Measurements from ENCODE around the gene CRPPA.
"Not testable (repeated sequence)": the region's sequence is repeated elsewhere in the genome, so short reads cannot be mapped to it uniquely, and the experiment has no call there.

GRCh38 chr7:16383103-16383502, 38.2 kb downstream of the CRPPA start:
- TF ChIP-seq EZH2 (IDR thresholded peaks at IDR 0.05); POLR2AphosphoS5 (IDR thresholded peaks at IDR 0.05; ENCODE audit: borderline replicate concordance, low read depth, low read length): not testable (repeated sequence)
